WTC11 (cell line): ENCODE measurements around the gene PTGIS.

Experiments
- FOXJ3 ChIP-seq: sonication (generic); formaldehyde crosslinking; IDR thresholded peaks from 2 replicates; pipeline ENCODE4 v1.9.0; 2021; ENCODE audit warnings: missing genetic modification reagents, mild to moderate bottlenecking, borderline replicate concordance
- NR1H2 ChIP-seq: sonication (generic); formaldehyde crosslinking; IDR thresholded peaks from 2 replicates; pipeline ENCODE4 v1.9.0; 2021; ENCODE audit warnings: mild to moderate bottlenecking, moderate library complexity, missing genetic modification reagents
- STAT6 ChIP-seq: sonication (generic); formaldehyde crosslinking; conservative IDR thresholded peaks from 2 replicates; pipeline ENCODE4 v1.8.1; 2023; ENCODE audit warnings: mild to moderate bottlenecking, low read depth, missing genetic modification reagents, moderate library complexity
- TEAD1 ChIP-seq: sonication (generic); formaldehyde crosslinking; IDR thresholded peaks from 2 replicates; pipeline ENCODE4 v1.8.0; 2022; ENCODE audit warnings: mild to moderate bottlenecking, missing genetic modification reagents
- ZNF121 ChIP-seq: sonication (generic); formaldehyde crosslinking; IDR thresholded peaks from 2 replicates; pipeline ENCODE4 v1.8.0; 2023; ENCODE audit warnings: missing genetic modification reagents
- ZNF416 ChIP-seq: fragments of 250-450 bp; sonication (Bioruptor Pico); IDR thresholded peaks from 2 replicates; pipeline ENCODE4 v1.9.0; 2021; ENCODE audit warnings: mild to moderate bottlenecking, inconsistent platforms
- ZNF512 ChIP-seq: sonication (generic); formaldehyde crosslinking; IDR thresholded peaks from 2 replicates; pipeline ENCODE4 v1.8.1; 2022; ENCODE audit warnings: missing genetic modification reagents, borderline replicate concordance
- TF ChIP-seq, protein P1 (sequence below): fragments of 200-600 bp; IDR thresholded peaks from 2 replicates; pipeline ENCODE4 v1.8.0; 2022; ENCODE audit warnings: antibody characterized with exemption
- TF ChIP-seq, protein P2 (sequence below): sonication (generic); formaldehyde crosslinking; IDR thresholded peaks from 2 replicates; pipeline ENCODE4 v1.8.0; 2022; ENCODE audit warnings: mild to moderate bottlenecking, missing genetic modification reagents

DNA sequence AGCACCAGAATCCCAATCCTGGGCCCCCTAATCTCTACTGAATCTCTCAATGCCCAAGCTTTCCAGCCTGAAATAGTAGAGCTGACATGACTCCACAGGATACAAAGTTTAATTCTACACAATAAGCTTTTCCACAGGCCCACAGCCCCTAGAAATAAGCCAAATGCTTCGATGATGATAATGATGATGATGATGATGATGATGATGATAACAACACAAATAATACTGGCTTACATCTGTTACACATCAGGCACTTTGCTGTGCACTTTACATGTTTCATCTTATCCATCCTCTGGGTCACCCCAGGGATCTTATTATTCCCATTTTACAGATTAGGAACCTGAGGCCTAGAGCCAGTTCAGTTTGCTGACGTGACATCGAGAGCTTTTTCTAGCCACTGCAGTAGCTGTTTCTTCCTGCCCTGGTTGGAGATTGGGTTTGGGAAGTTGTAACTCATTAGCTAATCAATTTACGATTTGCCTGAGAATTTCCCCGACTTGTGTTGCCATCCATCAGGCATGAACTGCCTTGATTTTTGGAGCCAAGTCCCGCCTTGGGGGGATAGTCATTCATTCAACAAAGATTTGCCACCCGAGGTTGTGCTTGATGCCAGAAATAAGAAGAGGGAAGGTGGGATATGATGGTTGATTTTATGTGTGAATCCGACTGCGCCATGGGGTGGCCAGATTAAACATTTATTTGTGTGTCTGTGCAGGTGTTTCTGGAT is 105.9 kb downstream of the PTGIS start:
- no peak for TF ChIP-seq ZNF512 (CRISPR knock-in tag)
- TF ChIP-seq, protein P1, sequence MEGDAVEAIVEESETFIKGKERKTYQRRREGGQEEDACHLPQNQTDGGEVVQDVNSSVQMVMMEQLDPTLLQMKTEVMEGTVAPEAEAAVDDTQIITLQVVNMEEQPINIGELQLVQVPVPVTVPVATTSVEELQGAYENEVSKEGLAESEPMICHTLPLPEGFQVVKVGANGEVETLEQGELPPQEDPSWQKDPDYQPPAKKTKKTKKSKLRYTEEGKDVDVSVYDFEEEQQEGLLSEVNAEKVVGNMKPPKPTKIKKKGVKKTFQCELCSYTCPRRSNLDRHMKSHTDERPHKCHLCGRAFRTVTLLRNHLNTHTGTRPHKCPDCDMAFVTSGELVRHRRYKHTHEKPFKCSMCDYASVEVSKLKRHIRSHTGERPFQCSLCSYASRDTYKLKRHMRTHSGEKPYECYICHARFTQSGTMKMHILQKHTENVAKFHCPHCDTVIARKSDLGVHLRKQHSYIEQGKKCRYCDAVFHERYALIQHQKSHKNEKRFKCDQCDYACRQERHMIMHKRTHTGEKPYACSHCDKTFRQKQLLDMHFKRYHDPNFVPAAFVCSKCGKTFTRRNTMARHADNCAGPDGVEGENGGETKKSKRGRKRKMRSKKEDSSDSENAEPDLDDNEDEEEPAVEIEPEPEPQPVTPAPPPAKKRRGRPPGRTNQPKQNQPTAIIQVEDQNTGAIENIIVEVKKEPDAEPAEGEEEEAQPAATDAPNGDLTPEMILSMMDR = no peak
- no peak for TF ChIP-seq ZNF121 (CRISPR knock-in tag)
- TF ChIP-seq, protein P2, sequence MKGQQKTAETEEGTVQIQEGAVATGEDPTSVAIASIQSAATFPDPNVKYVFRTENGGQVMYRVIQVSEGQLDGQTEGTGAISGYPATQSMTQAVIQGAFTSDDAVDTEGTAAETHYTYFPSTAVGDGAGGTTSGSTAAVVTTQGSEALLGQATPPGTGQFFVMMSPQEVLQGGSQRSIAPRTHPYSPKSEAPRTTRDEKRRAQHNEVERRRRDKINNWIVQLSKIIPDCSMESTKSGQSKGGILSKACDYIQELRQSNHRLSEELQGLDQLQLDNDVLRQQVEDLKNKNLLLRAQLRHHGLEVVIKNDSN (CRISPR knock-in tag) = no peak
- TF ChIP-seq NR1H2 (CRISPR knock-in tag) = no peak
- no peak for TF ChIP-seq TEAD1 (CRISPR knock-in tag)
- no peak for TF ChIP-seq FOXJ3 (CRISPR knock-in tag)
- TF ChIP-seq ZNF416 (CRISPR knock-in tag) = no peak
- TF ChIP-seq STAT6 (CRISPR knock-in tag) = no peak
